H9 (cell line): ENCODE results near the gene C16orf74. TPM values are rescaled to one million over a fixed set of nuclear protein-coding genes. Genes with fewer than 3 reads are reported as not detected.

Source experiments
- DNase-seq: peaks from one replicate; pipeline ENCODE4 v3.0.0-alpha.2; 2017
- H2AFZ ChIP-seq: one replicate; pipeline ENCODE4 v1.6.1; 2013; ENCODE audit warnings: mild to moderate bottlenecking, low read length, control low read depth, moderate library complexity
- H2AK5ac ChIP-seq: 2 replicates; pipeline ENCODE4 v1.6.1; 2013; ENCODE audit warnings: low read length, control low read depth, mixed read lengths; ENCODE audit not compliant: insufficient read length
- H2BK120ac ChIP-seq: one replicate; pipeline ENCODE4 v1.6.1; 2013; ENCODE audit warnings: low read depth, mild to moderate bottlenecking, low read length, control low read depth, inconsistent platforms; ENCODE audit not compliant: poor library complexity, severe bottlenecking
- H2BK12ac ChIP-seq: 2 replicates; pipeline ENCODE4 v1.6.1; 2013; ENCODE audit warnings: low read length, control low read depth, mixed read lengths, low read depth; ENCODE audit not compliant: insufficient read length
- H2BK15ac ChIP-seq: 2 replicates; pipeline ENCODE4 v1.6.1; 2013; ENCODE audit warnings: low read depth, low read length, control low read depth
- H2BK20ac ChIP-seq: one replicate; pipeline ENCODE4 v1.6.1; 2013; ENCODE audit warnings: low read depth, mild to moderate bottlenecking, low read length, control low read depth, inconsistent platforms; ENCODE audit not compliant: poor library complexity, severe bottlenecking
- H2BK5ac ChIP-seq: 2 replicates; pipeline ENCODE4 v1.6.1; 2013; ENCODE audit warnings: low read length, control low read depth, mixed read lengths; ENCODE audit not compliant: insufficient read length
- H3K14ac ChIP-seq: 2 replicates; pipeline ENCODE4 v1.6.1; 2013; ENCODE audit warnings: low read length, control low read depth; ENCODE audit not compliant: insufficient read depth
- H3K18ac ChIP-seq: 2 replicates; pipeline ENCODE4 v1.6.1; 2013; ENCODE audit warnings: low read depth, mild to moderate bottlenecking, mixed read lengths, low read length, control low read depth; ENCODE audit not compliant: insufficient read length
- H3K23ac ChIP-seq: 2 replicates; pipeline ENCODE4 v1.6.1; 2013; ENCODE audit warnings: low read length, control low read depth, mixed read lengths, low read depth; ENCODE audit not compliant: insufficient read length
- H3K23me2 ChIP-seq: 2 replicates; pipeline ENCODE4 v1.6.1; 2013; ENCODE audit warnings: low read depth, mild to moderate bottlenecking, mixed read lengths, low read length, control low read depth; ENCODE audit not compliant: insufficient read length, poor library complexity, severe bottlenecking
- H3K27ac ChIP-seq: 2 replicates; pipeline ENCODE4 v1.5.1; 2013; ENCODE audit warnings: low read length, control low read depth, mixed read lengths, low read depth; ENCODE audit not compliant: insufficient read length
- H3K27me3 ChIP-seq: 2 replicates; pipeline ENCODE4 v1.6.1; 2013; ENCODE audit warnings: low read length, control low read depth, inconsistent platforms; ENCODE audit not compliant: insufficient read depth
- H3K4ac ChIP-seq: 2 replicates; pipeline ENCODE4 v1.6.1; 2013; ENCODE audit warnings: low read depth, mild to moderate bottlenecking, control low read depth, inconsistent platforms, low read length, moderate library complexity
- H3K4me1 ChIP-seq: 2 replicates; pipeline ENCODE4 v1.6.1; 2013; ENCODE audit warnings: low read length, control low read depth, inconsistent platforms; ENCODE audit not compliant: insufficient read depth
- H3K4me2 ChIP-seq: 2 replicates; pipeline ENCODE4 v1.6.1; 2013; ENCODE audit warnings: low read length, control low read depth, mixed read lengths; ENCODE audit not compliant: insufficient read length, insufficient read depth
- H3K56ac ChIP-seq: 2 replicates; pipeline ENCODE4 v1.6.1; 2013; ENCODE audit warnings: low read depth, mild to moderate bottlenecking, mixed read lengths, low read length, control low read depth; ENCODE audit not compliant: insufficient read length
- H3K79me1 ChIP-seq: 2 replicates; pipeline ENCODE4 v1.6.1; 2013; ENCODE audit warnings: low read depth, mild to moderate bottlenecking, moderate library complexity, low read length, control low read depth, inconsistent platforms; ENCODE audit not compliant: insufficient read depth, poor library complexity, severe bottlenecking
- H3K79me2 ChIP-seq: 2 replicates; pipeline ENCODE4 v1.6.1; 2013; ENCODE audit warnings: low read length, control low read depth, inconsistent platforms; ENCODE audit not compliant: insufficient read depth
- H3K9ac ChIP-seq: 2 replicates; pipeline ENCODE4 v1.6.1; 2013; ENCODE audit warnings: low read length, control low read depth, mixed read lengths; ENCODE audit not compliant: insufficient read length; ENCODE audit errors: extremely low read depth
- H3K9me3 ChIP-seq: one replicate; pipeline ENCODE4 v1.6.1; 2013; ENCODE audit warnings: low read depth, low read length, inconsistent platforms; ENCODE audit not compliant: control insufficient read depth
- H3T11ph ChIP-seq: one replicate; pipeline ENCODE4 v1.6.1; 2013; ENCODE audit warnings: mild to moderate bottlenecking, low read length, control low read depth, inconsistent platforms
- H4K20me1 ChIP-seq: one replicate; pipeline ENCODE4 v1.6.1; 2013; ENCODE audit not compliant: control insufficient read depth, insufficient read length, insufficient read depth
- H4K5ac ChIP-seq: 2 replicates; pipeline ENCODE4 v1.6.1; 2013; ENCODE audit warnings: low read depth, mild to moderate bottlenecking, mixed read lengths, low read length, control low read depth; ENCODE audit not compliant: insufficient read length
- H4K8ac ChIP-seq: replicated peaks from 2 replicates; pipeline ENCODE4 v1.6.1; 2013; ENCODE audit warnings: low read length, control low read depth, mixed read lengths, low read depth; ENCODE audit not compliant: insufficient read length
- H4K91ac ChIP-seq: 2 replicates; pipeline ENCODE4 v1.6.1; 2013; ENCODE audit warnings: low read depth, mild to moderate bottlenecking, moderate library complexity, mixed read lengths, low read length, control low read depth; ENCODE audit not compliant: insufficient read length
- H3K27ac Mint-ChIP-seq, 3 experiments: 2 replicates in 2 of 3; 3 replicates in 1 of 3; pipeline ENCODE4 v1.8.0; 2020 to 2021; ENCODE audit warnings: mixed read lengths in 3 of 3, mild to moderate bottlenecking in 1 of 3, moderate library complexity in 1 of 3
- H3K27me3 Mint-ChIP-seq: 2 replicates; pipeline ENCODE4 v1.8.0; 2021; ENCODE audit warnings: low read depth, mild to moderate bottlenecking, moderate library complexity, mixed read lengths
- H3K36me3 Mint-ChIP-seq, 3 experiments: 2 replicates in 2 of 3; 3 replicates in 1 of 3; pipeline ENCODE4 v1.8.0; 2020 to 2021; ENCODE audit warnings: low read depth in 3 of 3, mixed read lengths in 3 of 3; ENCODE audit not compliant: insufficient read depth in 1 of 3
- H3K4me1 Mint-ChIP-seq, 2 experiments: 2 replicates each; pipeline ENCODE4 v1.8.0; 2020; ENCODE audit warnings: mixed read lengths in 2 of 2
- H3K4me3 Mint-ChIP-seq, 2 experiments: 2 replicates in 1 of 2; 3 replicates in 1 of 2; pipeline ENCODE4 v1.8.0; 2020 to 2021; ENCODE audit warnings: mild to moderate bottlenecking in 2 of 2, mixed read lengths in 2 of 2, moderate library complexity in 1 of 2
- H3K9me3 Mint-ChIP-seq, 2 experiments: 2 replicates in 1 of 2; 3 replicates in 1 of 2; pipeline ENCODE4 v1.8.0; 2020; ENCODE audit warnings: mild to moderate bottlenecking in 2 of 2, mixed read lengths in 2 of 2, moderate library complexity in 1 of 2
- CTCF ChIP-seq: fragments of 200-600 bp; sonication (generic); conservative IDR thresholded peaks from 3 replicates; pipeline ENCODE4 v1.8.0; 2021; ENCODE audit warnings: antibody characterized with exemption, mild to moderate bottlenecking
- WGBS: extraction: QIAGEN DNeasy Blood & Tissue Kit; methylation state at CpG from one replicate; pipeline ENCODE4 v1.1.7; 2013; ENCODE audit warnings: missing lambda C conversion rate, low lambda C conversion rate, mixed read lengths; ENCODE audit not compliant: insufficient read length; ENCODE audit errors: extremely low coverage; 5-methylcytosine and 5-hydroxymethylcytosine counted together
- total RNA-seq: library from RNA; stranded (reverse); gene quantifications from 2 replicates; pipeline ENCODE4 v1.2.1, GENCODE V29; 2021

Gene C16orf74
- total RNA-seq, 1 experiment from 2014 or later: 5.6 TPM

- Histone ChIP-seq H4K5ac (no peak overlapping the region), H2BK120ac (no peak overlapping the region), H2BK12ac (no peak overlapping the region), H3K23ac (no peak overlapping the region), H3K9me3 (no peaks in the 10 kb centered on the region), H3K79me1 (no peaks in the 10 kb centered on the region), H3K23me2 (no peaks in the 10 kb centered on the region), H3K4me1 (no peaks in the 10 kb centered on the region; the same call in 1 of the 2 replicates), H3T11ph (no peak overlapping the region), H3K9ac (no peak overlapping the region), H2BK5ac (no peak overlapping the region), H3K79me2 (no peaks in the 10 kb centered on the region), H3K56ac (no peak overlapping the region), H3K4ac (no peak overlapping the region), H2AK5ac (no peak overlapping the region), H2BK15ac (no peak overlapping the region), H4K8ac (no peak overlapping the region), H3K27ac (no peak overlapping the region), H2BK20ac (no peak overlapping the region), H2AFZ (no peak overlapping the region), H4K91ac (no peak overlapping the region), H3K18ac (no peak overlapping the region), H3K14ac (0 out of 2 replicates have a peak overlapping the region, but pooled peaks have one; percentile 9), H3K4me2 (peak overlapping the region; percentile 14), H4K20me1 (no peaks in the 10 kb centered on the region), H3K27me3 (no peaks in the 10 kb centered on the region)
- peaks cover 17 to 26% of the 10 kb centered on the region in 2 experiments for H3K4me1 Mint-ChIP-seq
- H3K4me3 Mint-ChIP-seq: no peak overlapping the region
- no peaks in the 10 kb centered on the region; a peak in 1 of 5 replicates for H3K9me3 Mint-ChIP-seq
- WGBS: no CpG with 5 or more reads among the region's 10 CpGs
- no peak overlapping the region for H3K27ac Mint-ChIP-seq
- H3K36me3 Mint-ChIP-seq: no peaks in the 10 kb centered on the region
- no peak for DNase-seq
- TF ChIP-seq CTCF: no peak
- H3K27me3 Mint-ChIP-seq: no peaks in the 10 kb centered on the region; the same call in 1 of the 2 replicates
Observed at GRCh38 chr16:85734311-85735017, 16.4 kb downstream of the C16orf74 start.
